ENCODE measurements around the gene ODF2.

Gene ODF2

DNA sequence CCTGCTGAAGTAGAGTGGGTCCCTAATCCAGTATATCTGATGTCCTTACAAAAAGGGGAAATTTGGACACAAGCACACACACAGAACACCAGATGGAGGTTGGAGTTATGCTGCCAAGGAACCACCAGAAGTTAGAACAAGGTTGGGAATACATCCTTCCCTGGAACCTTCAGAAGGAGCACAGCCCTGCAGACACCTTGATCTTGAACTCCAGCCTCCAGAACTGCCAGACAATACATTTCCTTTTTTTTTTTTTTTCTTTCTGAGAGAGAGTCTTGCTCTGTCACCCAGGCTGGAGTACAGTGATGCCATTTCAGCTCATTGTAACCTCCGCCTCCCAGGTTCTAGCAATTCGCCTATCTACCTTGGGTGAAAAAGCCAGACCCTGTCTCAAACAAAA lies 7.1 kb upstream of the ODF2 start:
- no peaks in the 10 kb centered on the region for H3K79me2 ChIP-seq (ENCODE audit: low read length)
- no peak for TF ChIP-seq EZH2phosphoT487 (IDR thresholded peaks at IDR 0.05; ENCODE audit: low read depth)
- TF ChIP-seq, protein P1, sequence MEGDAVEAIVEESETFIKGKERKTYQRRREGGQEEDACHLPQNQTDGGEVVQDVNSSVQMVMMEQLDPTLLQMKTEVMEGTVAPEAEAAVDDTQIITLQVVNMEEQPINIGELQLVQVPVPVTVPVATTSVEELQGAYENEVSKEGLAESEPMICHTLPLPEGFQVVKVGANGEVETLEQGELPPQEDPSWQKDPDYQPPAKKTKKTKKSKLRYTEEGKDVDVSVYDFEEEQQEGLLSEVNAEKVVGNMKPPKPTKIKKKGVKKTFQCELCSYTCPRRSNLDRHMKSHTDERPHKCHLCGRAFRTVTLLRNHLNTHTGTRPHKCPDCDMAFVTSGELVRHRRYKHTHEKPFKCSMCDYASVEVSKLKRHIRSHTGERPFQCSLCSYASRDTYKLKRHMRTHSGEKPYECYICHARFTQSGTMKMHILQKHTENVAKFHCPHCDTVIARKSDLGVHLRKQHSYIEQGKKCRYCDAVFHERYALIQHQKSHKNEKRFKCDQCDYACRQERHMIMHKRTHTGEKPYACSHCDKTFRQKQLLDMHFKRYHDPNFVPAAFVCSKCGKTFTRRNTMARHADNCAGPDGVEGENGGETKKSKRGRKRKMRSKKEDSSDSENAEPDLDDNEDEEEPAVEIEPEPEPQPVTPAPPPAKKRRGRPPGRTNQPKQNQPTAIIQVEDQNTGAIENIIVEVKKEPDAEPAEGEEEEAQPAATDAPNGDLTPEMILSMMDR (IDR thresholded peaks at IDR 0.05; ENCODE audit: low read depth, low read length), result no peak
- no peaks in the 10 kb centered on the region for H4K20me1 ChIP-seq (ENCODE audit: insufficient read depth, low read length)
- H3K9ac ChIP-seq (ENCODE audit: low read length), result no peak overlapping the region
- no peak overlapping the region for H3K4me3 ChIP-seq (ENCODE audit: low read length)
- no peaks in the 10 kb centered on the region for H3K4me1 ChIP-seq (ENCODE audit: low read length)
- no peaks in the 10 kb centered on the region for H3K9me3 ChIP-seq (ENCODE audit: insufficient read depth, low read length)
- no peak overlapping the region for H3K4me2 ChIP-seq (ENCODE audit: low read length)
- H3K36me3 ChIP-seq (replicated peaks; ENCODE audit: low read depth, low read length), result no peaks in the 10 kb centered on the region
- H2AFZ ChIP-seq (ENCODE audit: low read depth, low read length), result no peak overlapping the region
- H3K27ac ChIP-seq (ENCODE audit: low read length), result no peak overlapping the region
- peaks cover 6% of the 10 kb centered on the region; the same call in 1 of the 2 replicates for H3K27me3 ChIP-seq (ENCODE audit: low read depth, low read length)

DNA sequence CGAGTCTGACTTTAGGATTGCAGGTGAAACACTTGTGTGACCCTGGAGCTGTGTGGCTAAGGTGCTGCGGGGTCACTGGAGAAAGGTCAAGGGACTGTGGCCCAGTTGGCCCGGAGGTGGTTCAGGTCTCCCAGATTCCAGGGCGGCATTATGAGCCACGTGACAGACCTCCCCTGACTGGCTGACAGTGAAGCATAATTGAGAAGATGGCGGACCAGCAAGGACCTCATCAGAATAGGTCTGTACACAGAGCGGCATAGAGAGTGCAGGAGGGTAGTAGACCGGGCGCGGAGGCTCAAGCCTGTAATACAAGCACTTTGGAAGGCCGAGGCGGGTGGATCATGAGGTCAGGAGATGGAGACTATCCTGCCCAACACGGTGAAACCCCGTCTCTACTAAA lies 815 bp upstream of the ODF2 start:
- Histone ChIP-seq H3K4me2 (ENCODE audit: low read length) (no peak overlapping the region), H2AFZ (ENCODE audit: low read depth, low read length) (no peak overlapping the region), H3K27me3 (ENCODE audit: low read depth, low read length) (peaks cover 6% of the 10 kb centered on the region; the same call in 1 of the 2 replicates), H3K36me3 (replicated peaks; ENCODE audit: low read depth, low read length) (peaks cover 6% of the 10 kb centered on the region), H3K9ac (ENCODE audit: low read length) (no peak overlapping the region), H4K20me1 (ENCODE audit: insufficient read depth, low read length) (peaks cover 7% of the 10 kb centered on the region), H3K27ac (ENCODE audit: low read length) (no peak overlapping the region), H3K79me2 (ENCODE audit: low read length) (peaks cover 25% of the 10 kb centered on the region), H3K4me3 (ENCODE audit: low read length) (no peak overlapping the region), H3K9me3 (ENCODE audit: insufficient read depth, low read length) (no peaks in the 10 kb centered on the region), H3K4me1 (ENCODE audit: low read length) (peaks cover 6% of the 10 kb centered on the region)
- TF ChIP-seq EZH2phosphoT487 (IDR thresholded peaks at IDR 0.05; ENCODE audit: low read depth), result no peak
- TF ChIP-seq, protein P1 (IDR thresholded peaks at IDR 0.05; ENCODE audit: low read depth, low read length), result no peak

DNA sequence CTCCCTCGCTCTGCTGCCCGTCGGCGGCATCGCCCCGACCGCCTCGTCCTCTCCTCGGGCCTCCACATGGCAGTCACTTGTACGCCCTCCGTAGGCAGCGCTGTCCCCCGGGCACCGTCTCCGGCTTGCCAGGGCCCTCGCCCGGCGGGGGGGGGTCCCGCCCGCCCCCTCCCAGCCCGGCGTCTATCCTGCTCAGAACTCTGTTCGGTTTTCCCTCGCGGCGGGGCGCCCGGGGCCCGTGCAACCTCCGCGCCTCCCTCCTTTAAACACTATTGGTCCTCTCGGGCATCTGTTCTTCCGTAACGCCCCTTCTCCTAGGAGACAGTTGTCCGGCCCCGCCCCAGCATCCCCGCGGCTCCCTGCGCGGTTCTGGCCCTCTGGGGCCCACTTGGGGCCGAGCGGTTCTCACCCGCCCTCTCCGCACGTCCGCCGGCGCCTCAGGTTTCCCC lies 831 bp downstream of the ODF2 start:
- Histone ChIP-seq H4K20me1 (ENCODE audit: insufficient read depth, low read length) (peaks cover 7% of the 10 kb centered on the region), H3K4me2 (ENCODE audit: low read length) (peak overlapping the region; percentile 89), H3K79me2 (ENCODE audit: low read length) (peaks cover 25% of the 10 kb centered on the region), H3K9ac (ENCODE audit: low read length) (peak overlapping the region; percentile 86), H2AFZ (ENCODE audit: low read depth, low read length) (0 out of 2 replicates have a peak overlapping the region, but pooled peaks have one; percentile 69), H3K9me3 (ENCODE audit: insufficient read depth, low read length) (no peaks in the 10 kb centered on the region), H3K36me3 (replicated peaks; ENCODE audit: low read depth, low read length) (peaks cover 20% of the 10 kb centered on the region), H3K27ac (ENCODE audit: low read length) (peak overlapping the region; percentile 74), H3K4me3 (ENCODE audit: low read length) (peak overlapping the region; percentile 93), H3K27me3 (ENCODE audit: low read depth, low read length) (peaks cover 6% of the 10 kb centered on the region; the same call in 1 of the 2 replicates), H3K4me1 (ENCODE audit: low read length) (peaks cover 6% of the 10 kb centered on the region)
- no peak for TF ChIP-seq EZH2phosphoT487 (IDR thresholded peaks at IDR 0.05; ENCODE audit: low read depth)
- TF ChIP-seq, protein P1 (IDR thresholded peaks at IDR 0.05; ENCODE audit: low read depth, low read length), result no peak

DNA sequence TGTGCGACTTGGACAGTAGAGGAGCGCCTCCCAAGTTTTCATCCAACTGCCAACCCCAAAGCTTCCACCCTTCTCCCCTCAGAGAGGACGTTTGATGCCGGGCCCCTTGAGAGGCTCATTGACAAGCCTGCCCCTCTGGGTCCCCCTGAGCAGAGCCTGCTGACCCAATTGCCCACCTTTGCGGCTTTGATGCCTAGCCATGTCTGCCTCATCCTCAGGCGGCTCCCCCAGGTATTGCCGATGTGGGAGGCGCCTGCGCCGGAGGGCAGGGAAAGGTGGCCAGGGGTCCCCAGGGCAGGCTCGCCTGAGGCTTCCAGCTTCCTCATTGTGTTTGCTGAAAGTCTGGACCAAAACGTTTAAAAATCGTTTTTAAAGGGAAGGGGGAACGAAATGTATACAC lies 1.4 kb downstream of the ODF2 start:
- Histone ChIP-seq H3K9me3 (ENCODE audit: insufficient read depth, low read length) (no peaks in the 10 kb centered on the region), H2AFZ (ENCODE audit: low read depth, low read length) (no peak overlapping the region), H3K4me3 (ENCODE audit: low read length) (peak overlapping the region; percentile 93), H3K4me2 (ENCODE audit: low read length) (peak overlapping the region; percentile 89), H3K4me1 (ENCODE audit: low read length) (peaks cover 6% of the 10 kb centered on the region), H3K36me3 (replicated peaks; ENCODE audit: low read depth, low read length) (peaks cover 24% of the 10 kb centered on the region), H3K27ac (ENCODE audit: low read length) (no peak overlapping the region), H3K27me3 (ENCODE audit: low read depth, low read length) (peaks cover under 1% of the 10 kb centered on the region; the same call in 1 of the 2 replicates), H3K79me2 (ENCODE audit: low read length) (peaks cover 25% of the 10 kb centered on the region), H4K20me1 (ENCODE audit: insufficient read depth, low read length) (peaks cover 7% of the 10 kb centered on the region), H3K9ac (ENCODE audit: low read length) (peak overlapping the region; percentile 86)
- TF ChIP-seq, protein P1 (IDR thresholded peaks at IDR 0.05; ENCODE audit: low read depth, low read length), result no peak
- no peak for TF ChIP-seq EZH2phosphoT487 (IDR thresholded peaks at IDR 0.05; ENCODE audit: low read depth)

Measured in OCI-LY3 (cell line).